T-helper 1 cell treated with Interleukin-12 subunit alpha and Interleukin-12 subunit beta and Interleukin-4 antibody, amounts not matched to agents 30 μg/mL and 1 μg/mL, for 36 hours (primary cell): Measurements from ENCODE around the gene PPP1R12A.

ENCODE experiments used
- H3K27ac Mint-ChIP-seq: one replicate; pipeline ENCODE4 v1.8.0; 2021; ENCODE audit warnings: mild to moderate bottlenecking, mixed read lengths
- H3K27me3 Mint-ChIP-seq: one replicate; pipeline ENCODE4 v1.8.0; 2021; ENCODE audit warnings: low read depth, mixed read lengths
- H3K36me3 Mint-ChIP-seq: one replicate; pipeline ENCODE4 v1.8.0; 2021; ENCODE audit warnings: low read depth, mixed read lengths
- H3K4me1 Mint-ChIP-seq: one replicate; pipeline ENCODE4 v1.8.0; 2021; ENCODE audit warnings: low read depth, mixed read lengths
- H3K4me3 Mint-ChIP-seq: one replicate; pipeline ENCODE4 v1.8.0; 2021; ENCODE audit warnings: mild to moderate bottlenecking, moderate library complexity, mixed read lengths
- H3K9me3 Mint-ChIP-seq: one replicate; pipeline ENCODE4 v1.8.0; 2021; ENCODE audit warnings: mixed read lengths

Gene PPP1R12A

GRCh38 chr12:79764641-79765040, 170.3 kb downstream of the PPP1R12A start:
- H3K36me3 Mint-ChIP-seq: no peaks in the 10 kb centered on the region
- H3K4me1 Mint-ChIP-seq: no peaks in the 10 kb centered on the region
- H3K27me3 Mint-ChIP-seq: no peaks in the 10 kb centered on the region
- no peak overlapping the region for H3K4me3 Mint-ChIP-seq
- no peaks in the 10 kb centered on the region for H3K9me3 Mint-ChIP-seq
- no peak overlapping the region for H3K27ac Mint-ChIP-seq

GRCh38 chr12:79763766-79764452, 171.0 kb downstream of the PPP1R12A start:
- Mint-ChIP-seq H3K27me3 (no peaks in the 10 kb centered on the region), H3K4me3 (no peak overlapping the region), H3K36me3 (no peaks in the 10 kb centered on the region), H3K27ac (no peak overlapping the region), H3K9me3 (no peaks in the 10 kb centered on the region), H3K4me1 (no peaks in the 10 kb centered on the region)

- Mint-ChIP-seq H3K4me3 (no peak overlapping the region), H3K36me3 (no peaks in the 10 kb centered on the region), H3K4me1 (no peaks in the 10 kb centered on the region), H3K27ac (no peak overlapping the region), H3K9me3 (peaks cover 4% of the 10 kb centered on the region), H3K27me3 (no peaks in the 10 kb centered on the region)
These were observed 173.6 kb downstream of the PPP1R12A start for GRCh38 chr12:79761341-79761740.

GRCh38 chr12:79747274-79747673, 187.6 kb downstream of the PPP1R12A start:
- Mint-ChIP-seq H3K4me3 (no peak overlapping the region), H3K27ac (no peak overlapping the region), H3K4me1 (no peaks in the 10 kb centered on the region), H3K9me3 (no peaks in the 10 kb centered on the region), H3K36me3 (no peaks in the 10 kb centered on the region), H3K27me3 (no peaks in the 10 kb centered on the region)

GRCh38 chr12:79737875-79738718, 196.8 kb downstream of the PPP1R12A start:
- Mint-ChIP-seq H3K27me3 (peaks cover 4% of the 10 kb centered on the region), H3K27ac (no peak overlapping the region), H3K4me3 (no peak overlapping the region), H3K36me3 (no peaks in the 10 kb centered on the region), H3K9me3 (no peaks in the 10 kb centered on the region), H3K4me1 (no peaks in the 10 kb centered on the region)

GRCh38 chr12:79732638-79733037, 202.3 kb downstream of the PPP1R12A start:
- Mint-ChIP-seq H3K27me3 (peaks cover 13% of the 10 kb centered on the region), H3K27ac (no peak overlapping the region), H3K9me3 (no peaks in the 10 kb centered on the region), H3K4me3 (no peak overlapping the region), H3K4me1 (no peaks in the 10 kb centered on the region), H3K36me3 (no peaks in the 10 kb centered on the region)

GRCh38 chr12:79725987-79726386, 208.9 kb downstream of the PPP1R12A start:
- Mint-ChIP-seq H3K27ac (no peak overlapping the region), H3K4me3 (no peak overlapping the region), H3K27me3 (peaks cover 6% of the 10 kb centered on the region), H3K4me1 (no peaks in the 10 kb centered on the region), H3K9me3 (no peaks in the 10 kb centered on the region), H3K36me3 (no peaks in the 10 kb centered on the region)
